Skin epidermis (tissue), 12 donors: ENCODE data around the gene TSSK2.

Experiments used
- H3K27ac ChIP-seq, 21 experiments: fragments of 200-600 bp; sonication (generic) in 11 of 21; one replicate each; pipeline ENCODE4 v1.5.0; 2020; ENCODE audit warnings: mild to moderate bottlenecking in 3 of 21, inconsistent platforms in 2 of 21, moderate library complexity in 2 of 21
- H3K4me3 ChIP-seq, 7 experiments: fragments of 200-600 bp; sonication (generic) in 2 of 7; one replicate each; pipeline ENCODE4 v1.5.0; 2020; ENCODE audit warnings: inconsistent platforms in 2 of 7, mild to moderate bottlenecking in 2 of 7, moderate library complexity in 1 of 7

TSSK2 gene

GRCh38 chr22:19136915-19137314 is 5.8 kb downstream of the TSSK2 start:
- Histone ChIP-seq H3K27ac (no peak overlapping the region), H3K4me3 (no peak overlapping the region)

GRCh38 chr22:19137384-19138216 is 6.5 kb downstream of the TSSK2 start:
- H3K4me3 ChIP-seq, result no peak overlapping the region
- H3K27ac ChIP-seq, result peak overlapping the region in 1 of 21 experiments; percentile 5

GRCh38 chr22:19138217-19139000 is 7.3 kb downstream of the TSSK2 start:
- H3K4me3 ChIP-seq, result no peak overlapping the region
- H3K27ac ChIP-seq, result peak overlapping the region in 1 of 21 experiments; percentile 5

- Histone ChIP-seq H3K4me3 (no peak overlapping the region), H3K27ac (no peak overlapping the region)
Measured at GRCh38 chr22:19139001-19139356, 7.9 kb downstream of the TSSK2 start.

- Histone ChIP-seq H3K4me3 (no peak overlapping the region), H3K27ac (peak overlapping the region in 1 of 21 experiments; percentile 2)
Measured at GRCh38 chr22:19139974-19140373, 8.9 kb downstream of the TSSK2 start.

- no peak overlapping the region for H3K27ac ChIP-seq
- H3K4me3 ChIP-seq, result no peak overlapping the region
Measured at GRCh38 chr22:19142394-19142793, 11.3 kb downstream of the TSSK2 start.

GRCh38 chr22:19143212-19143611 is 12.1 kb downstream of the TSSK2 start:
- peak overlapping the region in 4 of 7 experiments; percentile 72 to 96 (median 90) for H3K4me3 ChIP-seq

GRCh38 chr22:19143967-19144400 is 12.9 kb downstream of the TSSK2 start:
- H3K4me3 ChIP-seq, result peak overlapping the region; percentile 47 to 97 (median 90)
- H3K27ac ChIP-seq, result peak overlapping the region in 20 of 21 experiments; percentile 2 to 92 (median 82)

More at GRCh38 chr22:19143212-19143611, 12.1 kb downstream of the TSSK2 start:
- H3K27ac ChIP-seq, result peak overlapping the region in 1 of 21 experiments; percentile 92

GRCh38 chr22:19146215-19146968 is 15.3 kb downstream of the TSSK2 start:
- H3K27ac ChIP-seq, result no peak overlapping the region
- H3K4me3 ChIP-seq, result no peak overlapping the region

GRCh38 chr22:19147195-19147780 is 16.2 kb downstream of the TSSK2 start:
- Histone ChIP-seq H3K4me3 (no peak overlapping the region), H3K27ac (no peak overlapping the region)

GRCh38 chr22:19148417-19149046 is 17.4 kb downstream of the TSSK2 start:
- Histone ChIP-seq H3K4me3 (no peak overlapping the region), H3K27ac (no peak overlapping the region)

- Histone ChIP-seq H3K27ac (no peak overlapping the region), H3K4me3 (peak overlapping the region in 6 of 7 experiments; percentile 6 to 35 (median 14))
Measured at GRCh38 chr22:19149047-19149883, 18.2 kb downstream of the TSSK2 start.

- peak within 1 kb of the TSS in 6 of 7 experiments; percentile 6 to 35 (median 14) for H3K4me3 ChIP-seq
- H3K27ac ChIP-seq, result no peak within 1 kb of the TSS
Measured at GRCh38 chr22:19149991-19150390, 18.9 kb downstream of the TSSK2 start, which contains the start of gene GSC2. GSC2 (minus strand) TSS chr22:19150292; CDS start chr22:19150283, 9 bp downstream.

- Histone ChIP-seq H3K27ac (no peak overlapping the region), H3K4me3 (no peak overlapping the region)
Measured at GRCh38 chr22:19150482-19151328, 19.6 kb downstream of the TSSK2 start.

GRCh38 chr22:19151329-19152191 is 20.5 kb downstream of the TSSK2 start:
- Histone ChIP-seq H3K27ac (no peak overlapping the region), H3K4me3 (no peak overlapping the region)
